Ishikawa (cell line): ENCODE data around the gene SPACDR.

ENCODE experiments used
- CEBPB ChIP-seq: IDR thresholded peaks from 2 replicates; pipeline ENCODE4 v1.6.1; 2012
- CREB1 ChIP-seq: IDR thresholded peaks from 2 replicates; pipeline ENCODE4 v1.6.1; 2012; ENCODE audit warnings: low read depth
- EGR1 ChIP-seq: IDR thresholded peaks from 2 replicates; pipeline ENCODE4 v1.6.1; 2012
- EP300 ChIP-seq: IDR thresholded peaks from 2 replicates; pipeline ENCODE4 v1.6.1; 2012; ENCODE audit warnings: borderline replicate concordance
- FOXM1 ChIP-seq: IDR thresholded peaks from 2 replicates; pipeline ENCODE4 v1.6.1; 2012; ENCODE audit warnings: low read depth, borderline replicate concordance
- MAX ChIP-seq: IDR thresholded peaks from 2 replicates; pipeline ENCODE4 v1.6.1; 2012
- NFIC ChIP-seq: IDR thresholded peaks from 2 replicates; pipeline ENCODE4 v1.6.1; 2012
- RAD21 ChIP-seq: IDR thresholded peaks from 2 replicates; pipeline ENCODE4 v1.6.1; 2012; ENCODE audit warnings: low read depth
- REST ChIP-seq: IDR thresholded peaks from 2 replicates; pipeline ENCODE4 v1.6.1; 2012; ENCODE audit warnings: low read depth, mild to moderate bottlenecking
- TAF1 ChIP-seq: IDR thresholded peaks from 2 replicates; pipeline ENCODE4 v1.6.1; 2012; ENCODE audit warnings: low read depth, mild to moderate bottlenecking
- TCF12 ChIP-seq: IDR thresholded peaks from 2 replicates; pipeline ENCODE4 v1.6.1; 2012; ENCODE audit warnings: low read depth
- TEAD4 ChIP-seq: IDR thresholded peaks from 2 replicates; pipeline ENCODE4 v1.6.1; 2012
- USF1 ChIP-seq: IDR thresholded peaks from 2 replicates; pipeline ENCODE4 v1.6.1; 2012
- YY1 ChIP-seq: IDR thresholded peaks from 2 replicates; pipeline ENCODE4 v1.6.1; 2012; ENCODE audit warnings: low read depth
- ZBTB7A ChIP-seq: IDR thresholded peaks from 2 replicates; pipeline ENCODE4 v1.6.1; 2012; ENCODE audit warnings: low read depth

Gene SPACDR

DNA sequence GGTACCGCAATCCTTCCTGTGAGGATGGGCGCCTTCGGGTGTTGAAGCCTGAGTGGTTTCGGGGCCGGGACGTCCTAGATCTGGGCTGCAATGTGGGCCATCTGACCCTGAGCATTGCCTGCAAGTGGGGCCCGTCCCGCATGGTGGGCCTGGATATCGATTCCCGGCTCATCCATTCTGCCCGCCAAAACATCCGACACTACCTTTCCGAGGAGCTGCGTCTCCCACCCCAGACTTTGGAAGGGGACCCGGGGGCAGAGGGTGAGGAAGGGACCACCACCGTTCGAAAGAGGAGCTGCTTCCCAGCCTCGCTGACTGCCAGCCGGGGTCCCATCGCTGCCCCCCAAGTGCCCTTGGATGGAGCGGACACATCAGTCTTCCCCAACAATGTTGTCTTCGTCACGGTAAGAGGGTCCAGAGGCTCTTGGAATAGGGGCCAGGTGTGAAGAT is 32.7 kb downstream of the SPACDR start:
- TF ChIP-seq MAX (no peak), RAD21 (no peak), NFIC (no peak), EP300 (no peak), TAF1 (no peak; the same call in 1 of the 2 replicates), CEBPB (no peak), YY1 (no peak), USF1 (no peak), TCF12 (no peak), FOXM1 (no peak), EGR1 (no peak), REST (no peak), TEAD4 (no peak), CREB1 (no peak), ZBTB7A (no peak)

GRCh38 chr7:100430493-100431285 is 33.4 kb downstream of the SPACDR start:
- TF ChIP-seq CREB1 (no peak), TCF12 (no peak), REST (no peak), NFIC (no peak), EP300 (no peak), CEBPB (no peak), RAD21 (no peak), TAF1 (no peak), MAX (no peak), USF1 (no peak)

GRCh38 chr7:100429637-100430492 is 34.2 kb downstream of the SPACDR start, which contains the start of gene MEPCE:
Gene MEPCE, plus strand, starts transcription at chr7:100429831. Its CDS starts 188 bp downstream, at chr7:100430019.
- TF ChIP-seq TEAD4 (no peak), YY1 (no peak), EGR1 (0 out of 2 replicates have a peak, but pooled peaks have one; percentile 11), TCF12 (no peak), RAD21 (no peak), NFIC (no peak), ZBTB7A (peak; percentile 77; the same call in 1 of the 2 replicates), EP300 (no peak), CEBPB (no peak), FOXM1 (no peak), TAF1 (peak; percentile 63; the same call in 1 of the 2 replicates), USF1 (no peak), CREB1 (no peak), REST (no peak), MAX (no peak; the same call in 1 of the 2 replicates)
